K562 (cell line): ENCODE measurements around the gene PRKG1. TPM values are rescaled to one million over a fixed set of nuclear protein-coding genes. Genes with fewer than 3 reads are reported as not detected.

Experiments used
- ATAC-seq: fragments of 200-7000 bp; cut with Tn5 transposase; 3 replicates; pipeline ENCODE4 v1.9.1; 2020; ENCODE audit warnings: moderate library complexity
- BruUV-seq: library from RNA; stranded (reverse); fragments of 400-500 nt; replicated peaks from 2 replicates; lab custom pipeline; 2021; lab: Mats Ljungman, UMichigan
- CTCF ChIA-PET: fragments of 300-600 bp; formaldehyde crosslinking; extraction: SDS; loops from one replicate; lab custom pipeline; 2021; ENCODE audit warnings: low intra/inter-chr PET ratio; lab: Yijun Ruan, JAX
- POLR2A ChIA-PET: fragments of 300-600, 350-650 bp; sonication (Branson Sonifier 250); formaldehyde crosslinking; extraction: SDS; loops from one replicate; lab custom pipeline; 2021; ENCODE audit warnings: antibody characterized with exemption, inconsistent platforms; lab: Yijun Ruan, JAX
- DNase-seq, 4 experiments: peaks; one replicate each; pipeline versions ENCODE4 v3.0.0 to v3.0.0-alpha.2; 2011 to 2018; ENCODE audit warnings: low spot score in 3 of 4, mixed read lengths in 3 of 4; ENCODE audit errors: extremely low read depth in 1 of 4
- FAIRE-seq: peaks from 2 replicates; lab custom pipeline; 2011; peaks lifted over from hg19 to GRCh38; lab: Jason Lieb, UNC
- H2AFZ ChIP-seq: 2 replicates; pipeline ENCODE4 v1.6.0; 2011; ENCODE audit warnings: low read depth, low read length, control low read depth, inconsistent platforms
- H3K27ac ChIP-seq: fragments of 200-600 bp; 3 replicates; pipeline ENCODE4 v1.8.0; 2011; ENCODE audit warnings: low read depth, mild to moderate bottlenecking, control low read depth, inconsistent platforms, low read length, moderate library complexity, mixed read lengths; ENCODE audit errors: extremely low read depth
- H3K27me3 ChIP-seq, 2 experiments: fragments of 300-600 bp in 1 of 2; 2 replicates in 1 of 2; 3 replicates in 1 of 2; pipeline versions ENCODE4 v1.6.0 to v1.8.0; 2011; ENCODE audit warnings: inconsistent platforms in 2 of 2, low read length in 2 of 2, mild to moderate bottlenecking in 1 of 2, mixed read lengths in 1 of 2, moderate library complexity in 1 of 2; ENCODE audit not compliant: control insufficient read depth in 2 of 2, insufficient read depth in 2 of 2
- H3K36me3 ChIP-seq: fragments of 300-600 bp; 3 replicates; pipeline ENCODE4 v1.8.0; 2011; ENCODE audit warnings: mild to moderate bottlenecking, low read length, inconsistent platforms; ENCODE audit not compliant: control insufficient read depth, insufficient read depth
- H3K4me1 ChIP-seq, 2 experiments: fragments of 200-600 bp in 1 of 2; replicated peaks in 1 of 2; 2 replicates in 1 of 2; 3 replicates in 1 of 2; pipeline versions ENCODE4 v1.5.1 to v1.8.0; 2011; ENCODE audit warnings: inconsistent platforms in 2 of 2, low read length in 2 of 2, mild to moderate bottlenecking in 1 of 2, mixed read lengths in 1 of 2, moderate library complexity in 1 of 2; ENCODE audit not compliant: control insufficient read depth in 2 of 2, insufficient read depth in 2 of 2
- H3K4me2 ChIP-seq: 2 replicates; pipeline ENCODE4 v1.6.1; 2011; ENCODE audit warnings: low read length, control low read depth, inconsistent platforms, mixed read lengths; ENCODE audit not compliant: insufficient read depth
- H3K4me3 ChIP-seq: fragments of 200-600 bp; sonication (generic), shearing (Covaris generic); 2 replicates; pipeline ENCODE4 v1.5.1; 2016; ENCODE audit warnings: control low read depth, inconsistent platforms
- H3K79me2 ChIP-seq: fragments of 200-600 bp; 3 replicates; pipeline ENCODE4 v1.8.0; 2011; ENCODE audit warnings: low read length, inconsistent platforms; ENCODE audit not compliant: control insufficient read depth, insufficient read depth
- H3K9ac ChIP-seq, 2 experiments: 2 replicates each; pipeline versions ENCODE4 v1.6.0 to v1.6.1; 2011; ENCODE audit warnings: low read depth in 2 of 2, low read length in 2 of 2, control low read depth in 1 of 2, inconsistent platforms in 1 of 2, mild to moderate bottlenecking in 1 of 2, mixed read lengths in 1 of 2; ENCODE audit not compliant: insufficient read depth in 1 of 2
- H3K9me1 ChIP-seq: one replicate; pipeline ENCODE4 v1.6.0; 2011; ENCODE audit warnings: inconsistent platforms, mild to moderate bottlenecking, low read length, moderate library complexity; ENCODE audit not compliant: control insufficient read depth, insufficient read depth
- H3K9me3 ChIP-seq: replicated peaks from 2 replicates; pipeline ENCODE4 v1.5.1; 2011; ENCODE audit warnings: low read depth, low read length, inconsistent platforms; ENCODE audit not compliant: control insufficient read depth, insufficient read depth
- H4K20me1 ChIP-seq: replicated peaks from 2 replicates; pipeline ENCODE4 v1.6.1; 2011; ENCODE audit warnings: low read length, inconsistent platforms, mixed read lengths; ENCODE audit not compliant: control insufficient read depth, insufficient read depth
- ARHGAP35 ChIP-seq: fragments of 450-650 bp; IDR thresholded peaks from 2 replicates; pipeline ENCODE4 v1.6.1; 2018; ENCODE audit not compliant: partially characterized antibody
- BCOR ChIP-seq: fragments of 450-650 bp; IDR thresholded peaks from 2 replicates; pipeline ENCODE4 v1.6.1; 2016
- CSDE1 ChIP-seq, 2 experiments: fragments of 450-650 bp; IDR thresholded peaks; 2 replicates each; pipeline ENCODE4 v1.6.1; 2016; ENCODE audit warnings: mild to moderate bottlenecking in 1 of 2
- FOXA3 ChIP-seq, 2 experiments: fragments of 450-650 bp in 1 of 2; sonication (generic) in 1 of 2; formaldehyde crosslinking; IDR thresholded peaks in 1 of 2; conservative IDR thresholded peaks in 1 of 2; 2 replicates each; pipeline versions ENCODE4 v1.4.0 to v1.8.0; 2020 to 2022; ENCODE audit warnings: mild to moderate bottlenecking in 2 of 2, missing genetic modification reagents in 1 of 2
- HNRNPH1 ChIP-seq: fragments of 200-400 bp; formaldehyde crosslinking; optimal IDR thresholded peaks from 2 replicates; pipeline ENCODE3; 2017; ENCODE audit warnings: low read depth, mild to moderate bottlenecking, low read length, moderate library complexity
- MAZ ChIP-seq, 2 experiments: fragments of 450-650 bp in 1 of 2; sonication (generic) in 1 of 2; formaldehyde crosslinking; IDR thresholded peaks in 1 of 2; conservative IDR thresholded peaks in 1 of 2; 2 replicates each; pipeline versions ENCODE4 v1.4.0 to v1.5.0; 2020; ENCODE audit warnings: mild to moderate bottlenecking in 1 of 2, missing genetic modification reagents in 1 of 2
- MECOM ChIP-seq: fragments of 250-450 bp; sonication (Bioruptor Pico); IDR thresholded peaks from 2 replicates; pipeline ENCODE4 v1.8.0; 2022; ENCODE audit warnings: inconsistent platforms
- NFIC ChIP-seq: fragments of 450-650 bp; IDR thresholded peaks from 2 replicates; pipeline ENCODE4 v1.6.1; 2017; ENCODE audit warnings: mild to moderate bottlenecking, inconsistent platforms
- NFIX ChIP-seq: fragments of 250-450 bp; sonication (Bioruptor Pico); IDR thresholded peaks from 2 replicates; pipeline ENCODE4 v1.4.0; 2020; ENCODE audit warnings: low read depth, mild to moderate bottlenecking, moderate library complexity
- PHF8 ChIP-seq: fragments of 200-600 bp; sonication (generic); IDR thresholded peaks from 2 replicates; pipeline ENCODE4 v1.6.1; 2012; ENCODE audit warnings: mixed run types, mild to moderate bottlenecking, inconsistent platforms, low read length, moderate library complexity, borderline replicate concordance
- RBM39 ChIP-seq: fragments of 200-400 bp; formaldehyde crosslinking; optimal IDR thresholded peaks from 2 replicates; pipeline ENCODE3; 2018; ENCODE audit warnings: low read depth, low read length
- SMARCB1 ChIP-seq: IDR thresholded peaks from 2 replicates; pipeline ENCODE4 v1.6.1; 2011; ENCODE audit warnings: improper control_type of control experiment, low read depth; ENCODE audit not compliant: insufficient read length
- ZNF324 ChIP-seq: fragments of 250-450 bp; sonication (Bioruptor Pico); IDR thresholded peaks from 2 replicates; pipeline ENCODE4 v1.4.0; 2020; ENCODE audit warnings: mild to moderate bottlenecking
- ZNF354B ChIP-seq: fragments of 250-450 bp; sonication (Bioruptor Pico); IDR thresholded peaks from 2 replicates; pipeline ENCODE4 v1.4.0; 2020
- ZNF717 ChIP-seq: fragments of 250-450 bp; sonication (Bioruptor Pico); IDR thresholded peaks from 2 replicates; pipeline ENCODE4 v1.5.0; 2021
- WGBS: fragments of 100-300 bp; shearing (Covaris generic); methylation state at CpG from one replicate; pipeline ENCODE4 v1.1.6; 2016; ENCODE audit warnings: low coverage, mixed read lengths; ENCODE audit not compliant: insufficient coverage; ENCODE audit errors: missing lambda C conversion rate; 5-methylcytosine and 5-hydroxymethylcytosine counted together
- in situ Hi-C: fragments of 300-500 bp; cut with MboI; formaldehyde crosslinking; loops from 4 replicates; pipeline ENCODE4 v1.15.0; 2018; ENCODE audit warnings: inconsistent platforms, mixed read lengths
- intact Hi-C: fragments of 100-400 bp; cut with micrococcal nuclease; formaldehyde crosslinking; loops from 2 replicates; pipeline ENCODE4 v1.14.2; 2022
- polyA plus RNA-seq, 8 experiments: library from polyadenylated mRNA; depleted of rRNA in 4 of 8; stranded (reverse) in 5 of 8; unstranded in 3 of 8; fragments of >200 nt; fragmentation: Nextera tagmentation in 2 of 8; fragmentation: Illumina TruSeq in 1 of 8; extraction: Ambion mirVana in 2 of 8; extraction: Trizol in 1 of 8; gene quantifications; 2 replicates each; pipeline versions ENCODE4 v1.2.1 to v1.2.3, GENCODE V29; 2011 to 2014; ENCODE audit warnings: inconsistent platforms in 1 of 8, missing spikeins in 1 of 8
- total RNA-seq, 7 experiments: library from RNA; depleted of rRNA in 6 of 7; stranded (reverse); fragments of >200 nt in 6 of 7; fragmentation: Illumina TruSeq in 2 of 7; extraction: Trizol in 2 of 7; gene quantifications; 2 replicates each; pipeline versions ENCODE4 v1.2.1 to v1.2.3, GENCODE V29; 2011 to 2021; ENCODE audit warnings: low replicate concordance in 1 of 7
- TF ChIP-seq, protein P1 (sequence below): fragments of 250-450 bp; sonication (Bioruptor Pico); IDR thresholded peaks from 2 replicates; pipeline ENCODE4 v1.8.0; 2022; ENCODE audit warnings: moderate library complexity, mild to moderate bottlenecking, inconsistent platforms

The PRKG1 gene
- total and polyA plus RNA-seq, 9 of the 15 experiments (the other 6 are each of a cell fraction or from before 2014, with no cell fraction given), result 0.22 TPM; not detected in 8

DNA sequence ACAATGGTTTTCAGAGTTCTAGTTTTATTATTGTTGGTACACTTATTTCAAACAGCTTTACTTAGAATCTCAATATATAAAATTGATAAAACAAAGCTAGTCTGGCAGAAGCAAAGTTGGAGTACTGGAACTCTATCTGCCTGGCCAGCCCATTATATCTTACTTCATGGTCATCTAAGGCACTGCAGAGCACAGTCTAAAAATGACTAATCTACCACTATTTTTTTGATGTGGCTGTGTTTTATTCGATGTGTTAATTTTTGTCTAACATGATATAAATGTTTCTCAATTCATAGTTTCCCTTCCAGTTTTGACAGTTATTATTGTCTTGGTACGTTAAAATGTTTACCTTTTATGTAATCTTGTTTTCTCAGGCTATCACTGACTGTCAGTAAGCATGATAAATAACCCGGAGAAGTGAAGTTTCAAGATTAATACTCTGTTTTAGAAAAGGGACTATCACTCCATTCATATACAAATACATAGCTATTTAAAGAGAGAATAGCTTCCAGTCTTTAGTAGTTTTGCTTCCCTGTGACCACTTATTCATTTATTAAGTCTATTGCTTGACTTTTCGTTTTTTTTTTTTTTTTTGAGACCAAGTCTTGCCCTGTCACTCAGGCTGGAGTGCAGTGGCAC, 685.7 kb downstream of the PRKG1 start:
- intact Hi-C loops, result no loop called here
- Histone ChIP-seq H3K9me3 (no peaks in the 10 kb centered on the region), H3K9ac (no peak overlapping the region), H3K79me2 (no peaks in the 10 kb centered on the region), H3K4me1 (no peaks in the 10 kb centered on the region), H3K9me1 (no peaks in the 10 kb centered on the region), H3K36me3 (no peaks in the 10 kb centered on the region), H4K20me1 (no peaks in the 10 kb centered on the region), H2AFZ (no peak overlapping the region), H3K27ac (no peak overlapping the region), H3K4me2 (no peak overlapping the region), H3K4me3 (no peak overlapping the region)
- 1% methylated on average over 4 of the region's 4 CpGs for WGBS
- no TSS peak for BruUV-seq
- CTCF ChIA-PET, result no interaction called here
- DNase-seq, result no peak
- in situ Hi-C loops, result no loop called here
- ATAC-seq, result no peak
- no peak for FAIRE-seq
- no peak for TF ChIP-seq MECOM
- no peak for TF ChIP-seq PHF8
- peak in 1 of 2 experiments; percentile 39; a peak in 1 of 4 replicates for TF ChIP-seq FOXA3 (CRISPR knock-in tag; conservative IDR thresholded peaks at IDR 0.05 in 1 of 2, IDR thresholded peaks at IDR 0.05 in 1 of 2)
- TF ChIP-seq, all 486 proteins: peak for 1
- H3K27me3 ChIP-seq, result no peaks in the 10 kb centered on the region
- POLR2A ChIA-PET, result no interaction called here

DNA sequence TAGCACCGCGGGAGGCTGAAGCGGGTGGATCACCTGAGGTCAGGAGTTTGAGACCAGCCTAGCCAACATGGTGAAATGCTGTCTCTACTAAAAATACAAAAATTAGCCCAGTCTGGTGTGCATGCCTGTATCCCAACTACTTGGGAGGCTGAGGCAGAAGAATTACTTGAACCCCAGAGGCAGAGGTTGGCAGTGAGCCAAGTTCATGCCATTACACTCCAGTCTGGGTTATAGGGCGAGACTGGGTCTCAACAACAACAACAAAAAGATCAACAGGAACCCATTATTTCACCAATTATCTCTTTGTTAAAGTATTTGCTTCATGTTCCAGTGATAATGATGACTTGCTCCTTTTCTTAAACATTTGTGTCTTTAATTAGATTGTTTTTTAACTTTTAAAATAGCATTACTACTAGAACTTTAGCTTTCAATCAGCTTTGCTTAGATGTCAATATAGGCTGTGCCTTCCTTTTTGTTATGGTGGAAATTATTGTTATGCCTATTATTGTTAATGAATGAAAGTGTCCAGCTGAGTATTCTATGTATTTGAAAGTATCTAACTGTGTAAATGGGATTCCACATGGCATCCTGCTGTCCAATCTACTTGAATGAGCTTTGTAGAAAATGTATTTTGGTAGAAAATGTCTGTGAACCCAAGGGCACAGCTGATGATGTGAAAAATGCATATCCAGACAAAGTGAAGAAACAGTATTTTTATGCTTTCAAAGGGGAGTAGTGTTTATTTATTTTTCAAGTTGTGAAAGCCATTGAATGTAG, 686.8 kb downstream of the PRKG1 start:
- BruUV-seq, result no TSS peak
- in situ Hi-C loops, result no loop called here
- H3K4me2 ChIP-seq, result no peak overlapping the region
- H3K27me3 ChIP-seq, result no peaks in the 10 kb centered on the region
- H2AFZ ChIP-seq, result no peak overlapping the region
- no peaks in the 10 kb centered on the region for H3K9me3 ChIP-seq
- H3K27ac ChIP-seq, result no peak overlapping the region
- H3K4me1 ChIP-seq, result no peaks in the 10 kb centered on the region
- H4K20me1 ChIP-seq, result no peaks in the 10 kb centered on the region
- ChIA-PET POLR2A (no interaction called here), CTCF (no interaction called here)
- no peaks in the 10 kb centered on the region for H3K36me3 ChIP-seq
- no peaks in the 10 kb centered on the region for H3K79me2 ChIP-seq
- no peak for FAIRE-seq
- DNase-seq, result no peak
- WGBS, result 11% methylated on average over 4 of the region's 4 CpGs
- no peak overlapping the region for H3K9ac ChIP-seq
- H3K9me1 ChIP-seq, result no peaks in the 10 kb centered on the region
- H3K4me3 ChIP-seq, result no peak overlapping the region
- intact Hi-C loops, result no loop called here
- no peak for TF ChIP-seq ZNF717
- no peak for TF ChIP-seq SMARCB1
- TF ChIP-seq NFIC, result peak; percentile 82
- TF ChIP-seq, protein P1, sequence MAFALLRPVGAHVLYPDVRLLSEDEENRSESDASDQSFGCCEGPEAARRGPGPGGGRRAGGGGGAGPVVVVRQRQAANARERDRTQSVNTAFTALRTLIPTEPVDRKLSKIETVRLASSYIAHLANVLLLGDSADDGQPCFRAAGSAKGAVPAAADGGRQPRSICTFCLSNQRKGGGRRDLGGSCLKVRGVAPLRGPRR, result no peak
- TF ChIP-seq ARHGAP35, result no peak
- no peak for TF ChIP-seq CSDE1 (IDR thresholded peaks at IDR 0.05)
- no peak for TF ChIP-seq HNRNPH1
- no peak for TF ChIP-seq ZNF354B (CRISPR knock-in tag)
- no peak for TF ChIP-seq BCOR
- no peak for TF ChIP-seq MAZ (CRISPR knock-in tag; conservative IDR thresholded peaks at IDR 0.05 in 1 of 2, IDR thresholded peaks at IDR 0.05 in 1 of 2)
- no peak for TF ChIP-seq RBM39
- no peak for TF ChIP-seq ZNF324 (CRISPR knock-in tag)
- TF ChIP-seq NFIX (CRISPR knock-in tag), result peak; percentile 62
- ATAC-seq, result no peak
